PC-9 (cell line): ENCODE measurements around the gene NEURL3. TPM values are rescaled to one million over a fixed set of nuclear protein-coding genes. Genes with fewer than 3 reads are reported as not detected.

ENCODE experiments used
- BruUV-seq: library from RNA; stranded (reverse); fragments of 400-500 nt; replicated peaks from 2 replicates; lab custom pipeline; 2021; lab: Mats Ljungman, UMichigan
- CTCF ChIA-PET: fragments of 300-600 bp; sonication (Branson Sonifier 250); formaldehyde crosslinking; loops from one replicate; lab custom pipeline; 2022; ENCODE audit warnings: antibody characterized with exemption; lab: Charles Lee
- POLR2A ChIA-PET: fragments of 300-600 bp; sonication (Branson Sonifier 250); formaldehyde crosslinking; loops from one replicate; lab custom pipeline; 2022; ENCODE audit warnings: antibody characterized with exemption; ENCODE audit not compliant: unreplicated experiment; lab: Charles Lee
- DNase-seq, 2 experiments: peaks; one replicate each; pipeline versions ENCODE4 v3.0.0 to v3.0.0-alpha.2; 2015 to 2022; ENCODE audit warnings: mixed read lengths in 1 of 2
- H2AFZ ChIP-seq: fragments of 200-600 bp; sonication (generic); 2 replicates; pipeline ENCODE4 v1.8.1; 2017; ENCODE audit warnings: antibody characterized with exemption
- H3F3A ChIP-seq: fragments of 200-600 bp; sonication (generic); 2 replicates; pipeline ENCODE4 v1.8.1; 2017; ENCODE audit warnings: antibody characterized with exemption, mild to moderate bottlenecking, low read depth; ENCODE audit not compliant: insufficient read depth
- H3K27ac ChIP-seq: fragments of 200-600 bp; sonication (generic); 2 replicates; pipeline ENCODE4 v1.6.1; 2016; ENCODE audit warnings: mixed run types
- H3K27me3 ChIP-seq: fragments of 200-600 bp; sonication (generic); 2 replicates; pipeline ENCODE4 v1.6.1; 2016; ENCODE audit warnings: low read depth, mixed run types; ENCODE audit not compliant: insufficient read depth
- H3K36me3 ChIP-seq: fragments of 200-600 bp; sonication (generic); 2 replicates; pipeline ENCODE4 v1.6.1; 2016; ENCODE audit warnings: low read depth, mixed run types
- H3K4me1 ChIP-seq: fragments of 200-600 bp; sonication (generic); replicated peaks from 2 replicates; pipeline ENCODE4 v1.6.1; 2016; ENCODE audit warnings: mixed run types; ENCODE audit not compliant: insufficient read depth
- H3K4me2 ChIP-seq: fragments of 200-600 bp; sonication (generic); 2 replicates; pipeline ENCODE4 v1.6.1; 2017; ENCODE audit warnings: mixed run types
- H3K4me3 ChIP-seq: fragments of 200-600 bp; sonication (generic); 2 replicates; pipeline ENCODE4 v1.6.1; 2016; ENCODE audit warnings: mixed run types
- H3K79me2 ChIP-seq: fragments of 200-600 bp; sonication (generic); 2 replicates; pipeline ENCODE4 v1.6.1; 2017; ENCODE audit warnings: low read depth, mixed run types
- H3K9me2 ChIP-seq: fragments of 200-600 bp; sonication (generic); 2 replicates; pipeline ENCODE4 v1.8.1; 2017; ENCODE audit warnings: mild to moderate bottlenecking; ENCODE audit not compliant: insufficient read depth
- H3K9me3 ChIP-seq: fragments of 200-600 bp; sonication (generic); 2 replicates; pipeline ENCODE4 v1.8.1; 2016; ENCODE audit warnings: low read depth; ENCODE audit not compliant: insufficient read depth
- H4K20me1 ChIP-seq: fragments of 200-600 bp; sonication (generic); 2 replicates; pipeline ENCODE4 v1.8.1; 2017; ENCODE audit not compliant: insufficient read depth
- EZH2 ChIP-seq: fragments of 200-600 bp; sonication (generic); IDR thresholded peaks from 2 replicates; pipeline ENCODE4 v1.8.0; 2017; ENCODE audit warnings: antibody characterized with exemption, low read depth
- intact Hi-C: fragments of 100-400 bp; cut with micrococcal nuclease; formaldehyde crosslinking; loops from one replicate; pipeline ENCODE4 v1.10.0; 2022; ENCODE audit not compliant: unreplicated experiment
- total RNA-seq: library from RNA; stranded (reverse); gene quantifications from 2 replicates; pipeline ENCODE4 v1.2.3, GENCODE V29; 2021
- TF ChIP-seq, protein P1 (sequence below): fragments of 200-600 bp; sonication (generic); conservative IDR thresholded peaks from 2 replicates; pipeline ENCODE4 v1.6.1; 2017; ENCODE audit warnings: mixed run types, antibody characterized with exemption, mild to moderate bottlenecking, moderate library complexity

The NEURL3 gene
- total RNA-seq, 1 experiment from 2014 or later = 0.48 TPM

- no peak overlapping the region for H2AFZ ChIP-seq
- H3K79me2 ChIP-seq = no peaks in the 10 kb centered on the region
- peaks cover 10% of the 10 kb centered on the region; the same call in 1 of the 2 replicates for H3K9me3 ChIP-seq
- no peak overlapping the region for H3K4me3 ChIP-seq
- no peaks in the 10 kb centered on the region for H3K36me3 ChIP-seq
- no peaks in the 10 kb centered on the region; the same call in 1 of the 2 replicates for H3F3A ChIP-seq
- TF ChIP-seq, protein P1, sequence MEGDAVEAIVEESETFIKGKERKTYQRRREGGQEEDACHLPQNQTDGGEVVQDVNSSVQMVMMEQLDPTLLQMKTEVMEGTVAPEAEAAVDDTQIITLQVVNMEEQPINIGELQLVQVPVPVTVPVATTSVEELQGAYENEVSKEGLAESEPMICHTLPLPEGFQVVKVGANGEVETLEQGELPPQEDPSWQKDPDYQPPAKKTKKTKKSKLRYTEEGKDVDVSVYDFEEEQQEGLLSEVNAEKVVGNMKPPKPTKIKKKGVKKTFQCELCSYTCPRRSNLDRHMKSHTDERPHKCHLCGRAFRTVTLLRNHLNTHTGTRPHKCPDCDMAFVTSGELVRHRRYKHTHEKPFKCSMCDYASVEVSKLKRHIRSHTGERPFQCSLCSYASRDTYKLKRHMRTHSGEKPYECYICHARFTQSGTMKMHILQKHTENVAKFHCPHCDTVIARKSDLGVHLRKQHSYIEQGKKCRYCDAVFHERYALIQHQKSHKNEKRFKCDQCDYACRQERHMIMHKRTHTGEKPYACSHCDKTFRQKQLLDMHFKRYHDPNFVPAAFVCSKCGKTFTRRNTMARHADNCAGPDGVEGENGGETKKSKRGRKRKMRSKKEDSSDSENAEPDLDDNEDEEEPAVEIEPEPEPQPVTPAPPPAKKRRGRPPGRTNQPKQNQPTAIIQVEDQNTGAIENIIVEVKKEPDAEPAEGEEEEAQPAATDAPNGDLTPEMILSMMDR = no peak
- TF ChIP-seq EZH2 = no peak
- BruUV-seq = no TSS peak
- no peaks in the 10 kb centered on the region for H4K20me1 ChIP-seq
- intact Hi-C loops = no loop called here
- H3K27me3 ChIP-seq = no peaks in the 10 kb centered on the region
- H3K9me2 ChIP-seq = no peaks in the 10 kb centered on the region
- no peak overlapping the region for H3K27ac ChIP-seq
- H3K4me2 ChIP-seq = no peak overlapping the region
- H3K4me1 ChIP-seq = no peaks in the 10 kb centered on the region
- CTCF ChIA-PET = interaction anchor here (0.6 kb wide), 1 partner anchor 76 kb away, joined by 5 read pairs; no protein-coding TSS in a partner anchor
- POLR2A ChIA-PET = no interaction called here
- no peak for DNase-seq
These were observed 19.8 kb downstream of the NEURL3 start for GRCh38 chr2:96485350-96485749.

DNA sequence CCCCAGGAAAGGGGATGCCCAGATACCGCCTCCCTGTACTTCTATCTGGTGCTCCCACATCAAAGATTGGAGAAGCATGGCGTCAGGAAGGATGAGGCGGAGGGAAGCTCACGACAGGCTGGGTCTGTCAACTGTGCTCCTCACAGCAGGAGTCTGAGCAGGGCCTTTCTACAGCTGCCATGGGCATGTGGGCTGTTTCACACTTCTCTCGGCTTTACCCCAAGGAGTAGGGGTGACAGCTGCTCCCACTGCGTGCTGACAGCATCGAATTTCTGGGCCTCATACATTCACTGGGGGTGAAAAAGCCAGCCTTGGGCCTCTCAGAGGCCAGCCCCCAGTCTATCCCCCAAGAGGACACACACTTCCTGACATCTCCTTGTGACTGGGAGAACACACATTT, 21.1 kb downstream of the NEURL3 start:
- no peak overlapping the region for H3K4me3 ChIP-seq
- BruUV-seq = no TSS peak

GRCh38 chr2:96477458-96477857, 27.7 kb downstream of the NEURL3 start:
- ChIA-PET CTCF (no interaction called here), POLR2A (no interaction called here)
- no TSS peak for BruUV-seq
- Histone ChIP-seq H2AFZ (peak overlapping the region; percentile 20; the same call in 1 of the 2 replicates), H3F3A (peaks cover 3% of the 10 kb centered on the region; the same call in 1 of the 2 replicates), H3K79me2 (no peaks in the 10 kb centered on the region), H4K20me1 (no peaks in the 10 kb centered on the region), H3K27me3 (no peaks in the 10 kb centered on the region), H3K36me3 (no peaks in the 10 kb centered on the region), H3K9me3 (0 out of 2 replicates have a peak, but pooled peaks cover 6% of the 10 kb centered on the region), H3K4me2 (no peak overlapping the region), H3K27ac (no peak overlapping the region), H3K4me3 (no peak overlapping the region), H3K9me2 (no peaks in the 10 kb centered on the region; the same call in 1 of the 2 replicates), H3K4me1 (no peaks in the 10 kb centered on the region)
- intact Hi-C loops = no loop called here
- TF ChIP-seq, protein P1 = no peak
- no peak for TF ChIP-seq EZH2
- DNase-seq = no peak

More for the DNA sequence above, 21.1 kb downstream of the NEURL3 start:
- no peaks in the 10 kb centered on the region for H3K4me1 ChIP-seq
- H3K27me3 ChIP-seq = no peaks in the 10 kb centered on the region
- H3K4me2 ChIP-seq = no peak overlapping the region
- no peaks in the 10 kb centered on the region for H3K36me3 ChIP-seq
- no peak for DNase-seq
- no peaks in the 10 kb centered on the region for H4K20me1 ChIP-seq
- H3K9me2 ChIP-seq = no peaks in the 10 kb centered on the region
- H3K27ac ChIP-seq = no peak overlapping the region
- ChIA-PET CTCF (no interaction called here), POLR2A (no interaction called here)
- H3K9me3 ChIP-seq = peaks cover 10% of the 10 kb centered on the region; the same call in 1 of the 2 replicates
- intact Hi-C loops = no loop called here
- TF ChIP-seq EZH2 = no peak
- TF ChIP-seq, protein P1 = no peak
- H3F3A ChIP-seq = no peaks in the 10 kb centered on the region; the same call in 1 of the 2 replicates
- H3K79me2 ChIP-seq = no peaks in the 10 kb centered on the region
- H2AFZ ChIP-seq = no peak overlapping the region
